Erythroblast (primary cell): Measurements from ENCODE around the gene WIPF3.
A peak's percentile ranks its signal among the peaks of the same experiment; 100 is the strongest.
"Not testable (repeated sequence)": the region's sequence is repeated elsewhere in the genome, so short reads cannot be mapped to it uniquely, and the experiment has no call there.

Source experiments
- DNase-seq, 2 experiments: peaks; one replicate each; lab custom pipeline; 2025; lab: John Stamatoyannopoulos, UW
- GATA1 ChIP-seq: IDR thresholded peaks from 2 replicates; pipeline ENCODE4 v1.6.1; 2011; ENCODE audit warnings: low read depth, mild to moderate bottlenecking, control low read depth, low read length, moderate library complexity
- POLR2A ChIP-seq: IDR thresholded peaks from 2 replicates; pipeline ENCODE4 v1.6.1; 2011; ENCODE audit warnings: mild to moderate bottlenecking, low read length

The WIPF3 gene

GRCh38 chr7:29886827-29887226, 80.5 kb downstream of the WIPF3 start:
- DNase-seq: no peak
- no peak for TF ChIP-seq POLR2A
- no peak for TF ChIP-seq GATA1

- TF ChIP-seq GATA1 (no peak), POLR2A (no peak)
- no peak for DNase-seq
These were observed 81.7 kb downstream of the WIPF3 start for GRCh38 chr7:29888006-29888405.

- DNase-seq: no peak
- TF ChIP-seq GATA1 (no peak), POLR2A (no peak)
These were observed 83.0 kb downstream of the WIPF3 start for GRCh38 chr7:29889288-29889687.

- TF ChIP-seq POLR2A: no peak
- no peak for TF ChIP-seq GATA1
- no peak for DNase-seq
These were observed 83.9 kb downstream of the WIPF3 start for GRCh38 chr7:29890251-29890650.

GRCh38 chr7:29890786-29891185, 84.5 kb downstream of the WIPF3 start:
- not testable (repeated sequence) for DNase-seq

- no peak for TF ChIP-seq POLR2A
- no peak for TF ChIP-seq GATA1
- DNase-seq: peak; percentile 36 to 60
These were observed 85.5 kb downstream of the WIPF3 start for GRCh38 chr7:29891766-29892165.

- no peak for TF ChIP-seq GATA1
- TF ChIP-seq POLR2A: no peak
- peak in 1 of 2 experiments; percentile 34 for DNase-seq
These were observed 85.9 kb downstream of the WIPF3 start for GRCh38 chr7:29892231-29892630.

- no peak for DNase-seq
- no peak for TF ChIP-seq POLR2A
- no peak for TF ChIP-seq GATA1
These were observed 87.2 kb downstream of the WIPF3 start for GRCh38 chr7:29893351-29893965.

- no peak for DNase-seq
- TF ChIP-seq POLR2A (no peak), GATA1 (no peak)
These were observed 87.9 kb downstream of the WIPF3 start for GRCh38 chr7:29894256-29894655.

- peak in 1 of 2 experiments; percentile 35 for DNase-seq
- TF ChIP-seq GATA1: no peak
- no peak for TF ChIP-seq POLR2A
These were observed 89.3 kb downstream of the WIPF3 start for GRCh38 chr7:29895559-29895958.

- DNase-seq: no peak
- no peak for TF ChIP-seq GATA1
- no peak for TF ChIP-seq POLR2A
These were observed 90.5 kb downstream of the WIPF3 start for GRCh38 chr7:29896685-29897411.

GRCh38 chr7:29898301-29898700, 92.0 kb downstream of the WIPF3 start:
- DNase-seq: no peak
- no peak for TF ChIP-seq GATA1

GRCh38 chr7:29900745-29901144, 94.4 kb downstream of the WIPF3 start:
- TF ChIP-seq GATA1 (no peak), POLR2A (no peak)
- no peak for DNase-seq

GRCh38 chr7:29906200-29907022, 100.1 kb downstream of the WIPF3 start:
- DNase-seq: no peak
- no peak for TF ChIP-seq GATA1
- TF ChIP-seq POLR2A: no peak

- no peak for DNase-seq
- TF ChIP-seq POLR2A: no peak
- TF ChIP-seq GATA1: no peak
These were observed 107.9 kb downstream of the WIPF3 start for GRCh38 chr7:29914180-29914579.
